Lung (tissue), 12 donors: ENCODE measurements around the gene MYO3A. TPM values are rescaled to one million over a fixed set of nuclear protein-coding genes. Genes with fewer than 3 reads are reported as not detected.
A peak's percentile ranks its signal among the peaks of the same experiment; 100 is the strongest.

Experiments
- ATAC-seq: fragments of 200-7000 bp; cut with Tn5 transposase; one replicate; pipeline ENCODE4 v1.9.1; 2020; ENCODE audit warnings: moderate number of reproducible peaks; ENCODE audit not compliant: insufficient read depth, low FRiP score
- DNase-seq, 3 donors: peaks; one replicate each; pipeline ENCODE4 v3.0.0-alpha.2; 2013 to 2017
- H3K27ac ChIP-seq, 2 donors: one replicate each; pipeline ENCODE4 v1.5.1; 2013; ENCODE audit warnings: mild to moderate bottlenecking in 2 of 2, moderate library complexity in 2 of 2, control low read depth in 1 of 2, inconsistent platforms in 1 of 2, low read depth in 1 of 2, low read length in 1 of 2
- H3K27me3 ChIP-seq, 3 donors: one replicate each; pipeline ENCODE4 v1.5.1; 2013; ENCODE audit warnings: low read length in 2 of 3; ENCODE audit not compliant: control insufficient read depth in 3 of 3, insufficient read depth in 3 of 3
- H3K36me3 ChIP-seq, 4 donors: one replicate each; pipeline ENCODE4 v1.5.1; 2013; ENCODE audit warnings: low read length in 4 of 4, mild to moderate bottlenecking in 1 of 4, moderate library complexity in 1 of 4; ENCODE audit not compliant: control insufficient read depth in 4 of 4, insufficient read depth in 4 of 4
- H3K4me1 ChIP-seq, 5 donors: one replicate each; pipeline ENCODE4 v1.5.1; 2013; ENCODE audit warnings: low read length in 5 of 5, mild to moderate bottlenecking in 2 of 5, moderate library complexity in 1 of 5; ENCODE audit not compliant: control insufficient read depth in 5 of 5, insufficient read depth in 5 of 5
- H3K4me3 ChIP-seq: one replicate; pipeline ENCODE4 v1.5.1; 2013; ENCODE audit warnings: mild to moderate bottlenecking, control low read depth, moderate library complexity
- H3K9ac ChIP-seq, 2 donors: one replicate each; pipeline ENCODE4 v1.5.1; 2013; ENCODE audit warnings: low read length in 2 of 2, control low read depth in 1 of 2; ENCODE audit not compliant: insufficient read depth in 1 of 2
- H3K9me3 ChIP-seq, 4 donors: one replicate each; pipeline ENCODE4 v1.5.1; 2013; ENCODE audit warnings: low read length in 3 of 4, mild to moderate bottlenecking in 1 of 4, moderate library complexity in 1 of 4; ENCODE audit not compliant: control insufficient read depth in 4 of 4, insufficient read depth in 3 of 4
- CTCF ChIP-seq: IDR thresholded peaks from 2 replicates; pipeline ENCODE4 v1.5.1; 2012; ENCODE audit warnings: mild to moderate bottlenecking; ENCODE audit errors: control extremely low read depth, extremely low read depth
- WGBS, 2 donors: extraction: QIAGEN DNeasy Blood & Tissue Kit; methylation state at CpG; one replicate each; pipeline ENCODE4 v1.1.7; 2013; 5-methylcytosine and 5-hydroxymethylcytosine counted together
- polyA plus RNA-seq, 2 donors: library from polyadenylated mRNA; stranded (reverse); fragments of 200-250 nt; gene quantifications; one replicate each; pipeline ENCODE4 v1.2.1, GENCODE V29; 2013
- total RNA-seq, 2 donors: library from RNA; depleted of rRNA in 1 of 2; stranded (reverse); fragments of >200 nt in 1 of 2; gene quantifications; one replicate each; pipeline ENCODE4 v1.2.1, GENCODE V29; 2014 to 2021
- donor health status: control.
- donor health status: control.
- donor health status: Bipolar disorder and iron deficiency.
- donor health status: healthy.
- donor health status: DM: yes; HTN: yes; CAD: no.

The MYO3A gene
- total and polyA plus RNA-seq, 4 donors: 0.08 to 5.7 (median 0.34) TPM

- Histone ChIP-seq H3K36me3 (no peaks in the 10 kb centered on the region), H3K27ac (no peak overlapping the region), H3K9me3 (no peaks in the 10 kb centered on the region), H3K9ac (no peak overlapping the region), H3K4me1 (no peaks in the 10 kb centered on the region), H3K4me3 (no peak overlapping the region), H3K27me3 (no peaks in the 10 kb centered on the region)
- ATAC-seq (no peak), DNase-seq (no peak)
- WGBS, 2 donors: 47 to 86% methylated on average over 2 of the region's 2 CpGs
- TF ChIP-seq CTCF: no peak
These were observed 304.3 kb downstream of the MYO3A start for GRCh38 chr10:26238378-26238777.

GRCh38 chr10:26242706-26243350 is 308.8 kb downstream of the MYO3A start:
- ATAC-seq: no peak
- H3K27ac ChIP-seq: no peak overlapping the region
- no peak overlapping the region for H3K9ac ChIP-seq
- 34 to 38% methylated on average over 5 of the region's 5 CpGs for WGBS, 2 donors
- TF ChIP-seq CTCF: no peak
- no peaks in the 10 kb centered on the region for H3K27me3 ChIP-seq
- no peaks in the 10 kb centered on the region for H3K4me1 ChIP-seq
- no peaks in the 10 kb centered on the region for H3K36me3 ChIP-seq
- H3K9me3 ChIP-seq: no peaks in the 10 kb centered on the region
- H3K4me3 ChIP-seq: no peak overlapping the region
- DNase-seq: no peak

GRCh38 chr10:26243351-26243720 is 309.3 kb downstream of the MYO3A start:
- DNase-seq: peak in 1 of 3 donors; percentile 6
- WGBS, 2 donors: 68 to 77% methylated on average over 5 of the region's 5 CpGs

More at GRCh38 chr10:26243351-26243720, 309.3 kb downstream of the MYO3A start:
- H3K27me3 ChIP-seq: no peaks in the 10 kb centered on the region
- H3K9me3 ChIP-seq: no peaks in the 10 kb centered on the region
- no peak overlapping the region for H3K9ac ChIP-seq
- no peak for TF ChIP-seq CTCF
- H3K4me1 ChIP-seq: no peaks in the 10 kb centered on the region
- no peak overlapping the region for H3K4me3 ChIP-seq
- H3K27ac ChIP-seq: no peak overlapping the region
- H3K36me3 ChIP-seq: no peaks in the 10 kb centered on the region
- ATAC-seq: no peak
